Right lobe of liver (tissue), 4 donors: ENCODE measurements around the gene MFAP4.

Experiments used
- POLR2A ChIP-seq: fragments of 450-650 bp; IDR thresholded peaks from one replicate; pipeline ENCODE4 v1.6.1; 2017; ENCODE audit warnings: antibody characterized with exemption, mild to moderate bottlenecking
- TF ChIP-seq, protein P1 (sequence below), 4 donors: fragments of 200-600 bp in 3 of 4; fragments of 450-650 bp in 1 of 4; IDR thresholded peaks; one replicate each; pipeline versions ENCODE4 v1.5.1 to v1.8.0; 2016 to 2022; ENCODE audit warnings: antibody characterized with exemption in 4 of 4, mild to moderate bottlenecking in 2 of 4
- donor health status: DM: no; HTN: no; CAD: no.
- donor health status: DM: no; HTN: no; CAD: no.
- donor health status: DM: no; HTN: yes; CAD: no.

DNA sequence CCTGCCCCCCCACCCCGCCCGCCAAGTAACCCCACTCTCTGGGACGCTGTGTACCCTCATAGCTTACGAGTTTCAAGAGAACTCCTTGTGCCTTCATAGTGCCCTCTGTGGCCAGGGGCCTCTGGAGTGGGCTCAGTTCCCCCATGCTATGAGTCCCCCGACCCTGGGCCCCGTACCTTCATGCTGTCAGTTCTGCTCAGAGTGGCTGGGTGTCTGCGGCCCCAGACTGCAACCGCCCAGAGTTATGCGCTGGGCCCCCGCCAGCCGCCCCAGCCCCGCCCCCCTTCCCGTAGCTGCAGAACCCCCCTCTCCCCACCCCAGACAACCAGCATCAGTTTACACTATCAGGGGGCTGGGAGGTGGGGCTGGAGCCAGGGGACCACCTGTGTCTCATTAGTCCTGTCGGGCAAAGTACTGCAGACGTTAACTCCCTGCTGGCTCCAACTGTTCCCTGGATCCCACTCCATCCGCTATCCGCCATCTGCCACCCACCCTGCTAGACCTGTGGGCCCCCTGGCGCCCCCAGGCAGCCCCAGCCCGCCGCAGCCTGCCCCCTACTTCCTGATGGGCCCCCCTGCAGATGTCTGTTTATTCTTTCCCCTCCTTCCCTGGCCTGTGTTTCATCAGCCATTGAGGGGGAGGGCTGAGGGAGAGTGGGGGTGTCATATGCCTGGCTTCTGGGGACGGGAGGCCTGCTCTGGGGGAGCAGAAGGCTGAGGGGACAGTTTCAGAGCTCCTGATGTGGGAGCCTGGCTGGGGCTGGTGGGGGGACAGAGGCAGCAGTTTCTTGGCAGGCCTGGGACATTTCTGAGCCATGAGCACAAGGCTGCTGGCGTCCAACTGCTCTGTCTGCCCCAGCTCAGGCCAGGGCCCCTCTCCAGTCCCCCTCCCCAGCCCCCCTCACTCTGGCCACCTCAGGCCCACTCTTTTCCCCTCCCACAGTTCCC lies at the start of gene MFAP4:
- TF ChIP-seq, protein P1, sequence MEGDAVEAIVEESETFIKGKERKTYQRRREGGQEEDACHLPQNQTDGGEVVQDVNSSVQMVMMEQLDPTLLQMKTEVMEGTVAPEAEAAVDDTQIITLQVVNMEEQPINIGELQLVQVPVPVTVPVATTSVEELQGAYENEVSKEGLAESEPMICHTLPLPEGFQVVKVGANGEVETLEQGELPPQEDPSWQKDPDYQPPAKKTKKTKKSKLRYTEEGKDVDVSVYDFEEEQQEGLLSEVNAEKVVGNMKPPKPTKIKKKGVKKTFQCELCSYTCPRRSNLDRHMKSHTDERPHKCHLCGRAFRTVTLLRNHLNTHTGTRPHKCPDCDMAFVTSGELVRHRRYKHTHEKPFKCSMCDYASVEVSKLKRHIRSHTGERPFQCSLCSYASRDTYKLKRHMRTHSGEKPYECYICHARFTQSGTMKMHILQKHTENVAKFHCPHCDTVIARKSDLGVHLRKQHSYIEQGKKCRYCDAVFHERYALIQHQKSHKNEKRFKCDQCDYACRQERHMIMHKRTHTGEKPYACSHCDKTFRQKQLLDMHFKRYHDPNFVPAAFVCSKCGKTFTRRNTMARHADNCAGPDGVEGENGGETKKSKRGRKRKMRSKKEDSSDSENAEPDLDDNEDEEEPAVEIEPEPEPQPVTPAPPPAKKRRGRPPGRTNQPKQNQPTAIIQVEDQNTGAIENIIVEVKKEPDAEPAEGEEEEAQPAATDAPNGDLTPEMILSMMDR (IDR thresholded peaks at IDR 0.05): no peak
- no peak for TF ChIP-seq POLR2A
